Neural progenitor cell (in vitro differentiated cells): ENCODE data around the gene GALNT2. TPM values are rescaled to one million over a fixed set of nuclear protein-coding genes. Genes with fewer than 3 reads are reported as not detected.

Experiments
- DNase-seq: peaks from one replicate; pipeline ENCODE4 v3.0.0-alpha.2; 2016; ENCODE audit warnings: low spot score
- H2AFZ ChIP-seq: fragments of 200-600 bp; sonication (generic); replicated peaks from 2 replicates; pipeline ENCODE4 v1.6.1; 2016; ENCODE audit warnings: antibody characterized with exemption
- H3F3A ChIP-seq: fragments of 200-600 bp; sonication (generic); 2 replicates; pipeline ENCODE4 v1.6.1; 2016; ENCODE audit warnings: antibody characterized with exemption, low read depth
- H3K27ac ChIP-seq: fragments of 200-600 bp; sonication (generic); 2 replicates; pipeline ENCODE4 v1.5.1; 2016; ENCODE audit warnings: mild to moderate bottlenecking
- H3K27me3 ChIP-seq: fragments of 200-600 bp; sonication (generic); 2 replicates; pipeline ENCODE4 v1.6.1; 2016; ENCODE audit warnings: mild to moderate bottlenecking, moderate library complexity
- H3K36me3 ChIP-seq: fragments of 200-600 bp; sonication (generic); 2 replicates; pipeline ENCODE4 v1.5.1; 2016
- H3K4me1 ChIP-seq: fragments of 200-600 bp; sonication (generic); 2 replicates; pipeline ENCODE4 v1.6.1; 2016; ENCODE audit warnings: mixed run types
- H3K4me2 ChIP-seq: fragments of 200-600 bp; sonication (generic); 2 replicates; pipeline ENCODE4 v1.6.1; 2016
- H3K4me3 ChIP-seq: fragments of 200-600 bp; sonication (generic); 2 replicates; pipeline ENCODE4 v1.5.1; 2016
- H3K79me2 ChIP-seq: fragments of 200-600 bp; sonication (generic); 2 replicates; pipeline ENCODE4 v1.6.1; 2016; ENCODE audit warnings: low read depth
- H3K9ac ChIP-seq: fragments of 200-600 bp; sonication (generic); 2 replicates; pipeline ENCODE4 v1.6.1; 2016
- H3K9me3 ChIP-seq: fragments of 200-600 bp; sonication (generic); 2 replicates; pipeline ENCODE4 v1.5.1; 2016; ENCODE audit warnings: low read depth
- H4K20me1 ChIP-seq: fragments of 200-600 bp; sonication (generic); 2 replicates; pipeline ENCODE4 v1.6.1; 2016; ENCODE audit warnings: low read depth
- H3K27ac Mint-ChIP-seq: 3 replicates; pipeline ENCODE4 v1.8.0; 2021; ENCODE audit warnings: mixed read lengths
- H3K27me3 Mint-ChIP-seq: 2 replicates; pipeline ENCODE4 v1.8.0; 2022; ENCODE audit warnings: low read depth, mild to moderate bottlenecking, inconsistent platforms, moderate library complexity, mixed read lengths; ENCODE audit not compliant: insufficient read depth
- H3K36me3 Mint-ChIP-seq: 3 replicates; pipeline ENCODE4 v1.8.0; 2021; ENCODE audit warnings: mixed read lengths
- H3K4me1 Mint-ChIP-seq: 3 replicates; pipeline ENCODE4 v1.8.0; 2021; ENCODE audit warnings: mixed read lengths
- H3K4me3 Mint-ChIP-seq: 3 replicates; pipeline ENCODE4 v1.8.0; 2021; ENCODE audit warnings: mild to moderate bottlenecking, moderate library complexity, mixed read lengths
- H3K9me3 Mint-ChIP-seq: 3 replicates; pipeline ENCODE4 v1.8.0; 2020; ENCODE audit warnings: mixed read lengths
- EZH2 ChIP-seq: fragments of 200-600 bp; sonication (generic); IDR thresholded peaks from 2 replicates; pipeline ENCODE4 v1.6.1; 2017; ENCODE audit warnings: antibody characterized with exemption, mild to moderate bottlenecking, moderate library complexity
- EZH2phosphoT487 ChIP-seq: fragments of 200-600 bp; sonication (generic); IDR thresholded peaks from 2 replicates; pipeline ENCODE4 v1.6.1; 2017; ENCODE audit warnings: antibody characterized with exemption
- total RNA-seq: library from RNA; depleted of rRNA; stranded (reverse); fragments of >200 nt; gene quantifications from 2 replicates; pipeline ENCODE4 v1.2.3, GENCODE V29; 2015; ENCODE audit warnings: low replicate concordance
- TF ChIP-seq, protein P1 (sequence below): fragments of 200-600 bp; sonication (generic); IDR thresholded peaks from 2 replicates; pipeline ENCODE4 v1.5.1; 2017; ENCODE audit warnings: antibody characterized with exemption, mild to moderate bottlenecking

GALNT2 gene
- total RNA-seq, 1 donor from 2014 or later = 37.6 TPM

DNA sequence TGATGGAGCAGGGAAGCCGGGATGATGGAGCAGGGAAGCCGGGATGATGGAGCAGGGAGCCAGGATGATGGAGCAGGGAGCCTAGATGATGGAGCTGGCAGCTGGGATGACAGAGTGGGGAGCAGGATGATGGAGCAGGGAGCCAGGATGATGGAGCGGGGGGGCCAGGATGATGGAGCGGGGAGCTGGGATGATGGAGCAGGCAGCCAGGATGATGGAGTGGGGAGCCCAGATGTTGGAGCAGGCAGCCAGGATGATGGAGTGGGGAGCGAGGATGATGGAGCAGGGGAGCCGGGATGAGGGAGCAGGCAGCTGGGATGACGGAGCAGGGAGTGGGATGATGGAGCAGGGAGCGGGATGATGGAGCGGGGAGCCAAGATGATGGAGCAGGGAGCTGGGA lies 16.0 kb downstream of the GALNT2 start:
- H3K27me3 Mint-ChIP-seq = peaks cover 8% of the 10 kb centered on the region

DNA sequence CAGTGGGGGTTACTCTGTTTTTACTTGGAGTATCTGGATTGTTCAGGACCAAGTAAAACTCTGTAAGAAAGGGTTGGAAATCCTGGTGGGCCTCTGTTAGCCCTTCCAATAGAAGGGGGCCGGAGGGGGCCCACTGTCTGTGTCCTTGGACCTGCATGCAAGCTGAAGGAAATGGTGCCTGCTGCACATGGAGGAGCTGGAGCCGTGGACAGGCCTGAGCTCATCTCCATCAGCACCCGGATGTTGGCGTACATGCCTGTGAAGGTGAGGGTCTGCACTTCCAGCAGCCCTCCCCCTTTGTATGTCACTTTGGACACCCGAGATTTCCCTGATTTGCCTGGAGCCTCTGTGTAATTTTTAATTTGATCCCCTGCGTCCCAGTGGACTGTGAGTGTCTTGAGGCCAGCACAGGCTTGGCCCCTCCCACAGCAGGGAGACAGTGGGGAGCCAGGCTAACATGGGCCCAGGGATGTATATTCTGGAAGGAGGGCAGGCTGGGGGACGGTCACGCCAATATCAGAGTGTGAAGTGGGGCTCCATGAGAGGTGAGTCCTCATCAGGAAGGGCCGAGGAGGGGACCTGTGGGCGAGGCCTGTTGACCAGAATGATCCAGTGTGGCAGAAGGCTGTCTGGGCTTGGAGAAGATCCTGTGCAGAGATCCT lies 16.8 kb downstream of the GALNT2 start:
- TF ChIP-seq EZH2phosphoT487 (no peak), EZH2 (no peak)
- TF ChIP-seq, protein P1, sequence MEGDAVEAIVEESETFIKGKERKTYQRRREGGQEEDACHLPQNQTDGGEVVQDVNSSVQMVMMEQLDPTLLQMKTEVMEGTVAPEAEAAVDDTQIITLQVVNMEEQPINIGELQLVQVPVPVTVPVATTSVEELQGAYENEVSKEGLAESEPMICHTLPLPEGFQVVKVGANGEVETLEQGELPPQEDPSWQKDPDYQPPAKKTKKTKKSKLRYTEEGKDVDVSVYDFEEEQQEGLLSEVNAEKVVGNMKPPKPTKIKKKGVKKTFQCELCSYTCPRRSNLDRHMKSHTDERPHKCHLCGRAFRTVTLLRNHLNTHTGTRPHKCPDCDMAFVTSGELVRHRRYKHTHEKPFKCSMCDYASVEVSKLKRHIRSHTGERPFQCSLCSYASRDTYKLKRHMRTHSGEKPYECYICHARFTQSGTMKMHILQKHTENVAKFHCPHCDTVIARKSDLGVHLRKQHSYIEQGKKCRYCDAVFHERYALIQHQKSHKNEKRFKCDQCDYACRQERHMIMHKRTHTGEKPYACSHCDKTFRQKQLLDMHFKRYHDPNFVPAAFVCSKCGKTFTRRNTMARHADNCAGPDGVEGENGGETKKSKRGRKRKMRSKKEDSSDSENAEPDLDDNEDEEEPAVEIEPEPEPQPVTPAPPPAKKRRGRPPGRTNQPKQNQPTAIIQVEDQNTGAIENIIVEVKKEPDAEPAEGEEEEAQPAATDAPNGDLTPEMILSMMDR = no peak
- H3K4me1 Mint-ChIP-seq = peaks cover 53% of the 10 kb centered on the region

More for the DNA sequence above, 16.0 kb downstream of the GALNT2 start:
- Histone ChIP-seq H4K20me1 (peaks cover 73% of the 10 kb centered on the region), H3K27me3 (no peaks in the 10 kb centered on the region), H2AFZ (no peak overlapping the region), H3K4me3 (no peak overlapping the region), H3K79me2 (peaks cover 91% of the 10 kb centered on the region), H3K36me3 (no peaks in the 10 kb centered on the region), H3F3A (no peaks in the 10 kb centered on the region), H3K9me3 (no peaks in the 10 kb centered on the region), H3K4me1 (peaks cover 13% of the 10 kb centered on the region), H3K9ac (no peak overlapping the region), H3K4me2 (no peak overlapping the region), H3K27ac (no peak overlapping the region)
- peak overlapping the region; percentile 11 for H3K27ac Mint-ChIP-seq
- TF ChIP-seq EZH2 = no peak
- TF ChIP-seq, protein P1 = no peak
- no peak for TF ChIP-seq EZH2phosphoT487
- DNase-seq = no peak
- H3K36me3 Mint-ChIP-seq = peaks cover 16% of the 10 kb centered on the region
- peak overlapping the region; percentile 1 for H3K4me3 Mint-ChIP-seq
- H3K9me3 Mint-ChIP-seq = peaks cover 8% of the 10 kb centered on the region
- peaks cover 55% of the 10 kb centered on the region for H3K4me1 Mint-ChIP-seq

DNA sequence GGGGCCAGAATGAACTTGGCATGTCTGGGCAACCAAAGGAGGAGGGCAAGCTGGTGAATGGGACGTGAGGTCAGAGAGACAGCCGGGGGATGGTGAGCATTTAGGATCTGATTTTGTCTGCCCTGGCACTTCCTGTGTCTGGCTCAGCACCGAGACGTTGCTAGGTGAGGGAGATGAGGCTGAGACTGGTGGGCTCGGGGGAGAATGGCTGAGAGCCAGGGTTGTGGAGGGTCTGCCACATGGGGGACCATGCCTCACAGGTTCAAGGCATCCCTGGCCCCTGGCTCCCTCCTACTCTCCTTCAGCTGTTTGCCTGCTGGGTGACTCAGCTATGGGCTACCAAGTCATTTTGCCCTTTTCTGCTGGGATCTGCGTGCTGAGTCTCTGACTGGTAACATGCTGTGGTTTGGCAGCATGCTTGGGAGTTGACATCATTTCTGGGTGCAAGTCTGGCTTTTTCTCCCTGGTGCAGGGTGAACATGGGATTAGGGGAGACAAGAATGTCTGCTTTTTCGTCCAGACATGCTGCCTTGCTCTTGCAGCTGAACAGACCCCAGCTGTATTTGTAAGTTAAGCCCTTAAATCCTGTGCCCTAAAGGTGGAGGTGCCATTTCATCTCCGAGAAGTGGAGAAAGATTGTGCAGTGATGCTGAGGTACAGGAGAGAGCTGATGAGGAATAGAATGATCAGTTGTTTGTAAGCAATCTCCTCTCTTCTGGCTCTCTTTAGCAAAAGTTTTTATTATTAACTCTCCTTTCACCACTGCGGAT lies 17.6 kb downstream of the GALNT2 start:
- no peak overlapping the region for H3K27ac ChIP-seq
- H3K4me2 ChIP-seq = no peak overlapping the region
- peaks cover 4% of the 10 kb centered on the region for H3K4me1 ChIP-seq
- TF ChIP-seq EZH2phosphoT487 (no peak), EZH2 (no peak)
- TF ChIP-seq, protein P1 = no peak
- no peaks in the 10 kb centered on the region for H3K36me3 ChIP-seq
- H3K4me1 Mint-ChIP-seq = peaks cover 46% of the 10 kb centered on the region
- no peaks in the 10 kb centered on the region for H3K27me3 ChIP-seq
- no peak overlapping the region for H3K9ac ChIP-seq
- no peak overlapping the region for H3K4me3 Mint-ChIP-seq
- H4K20me1 ChIP-seq = peaks cover 60% of the 10 kb centered on the region
- peaks cover 8% of the 10 kb centered on the region for H3K27me3 Mint-ChIP-seq
- no peak overlapping the region for H2AFZ ChIP-seq
- H3F3A ChIP-seq = no peaks in the 10 kb centered on the region
- DNase-seq = no peak
- peaks cover 85% of the 10 kb centered on the region for H3K79me2 ChIP-seq
- peaks cover 8% of the 10 kb centered on the region for H3K9me3 Mint-ChIP-seq
- H3K9me3 ChIP-seq = no peaks in the 10 kb centered on the region
- peaks cover 20% of the 10 kb centered on the region for H3K36me3 Mint-ChIP-seq
- H3K4me3 ChIP-seq = no peak overlapping the region
- H3K27ac Mint-ChIP-seq = no peak overlapping the region

More for the DNA sequence above, 16.8 kb downstream of the GALNT2 start:
- Histone ChIP-seq H3K4me1 (peaks cover 10% of the 10 kb centered on the region), H2AFZ (no peak overlapping the region), H3K9ac (no peak overlapping the region), H3K4me3 (no peak overlapping the region), H3K27ac (no peak overlapping the region), H3F3A (no peaks in the 10 kb centered on the region), H3K27me3 (no peaks in the 10 kb centered on the region), H3K9me3 (no peaks in the 10 kb centered on the region), H3K36me3 (no peaks in the 10 kb centered on the region), H3K79me2 (peaks cover 88% of the 10 kb centered on the region), H4K20me1 (peaks cover 67% of the 10 kb centered on the region), H3K4me2 (no peak overlapping the region)
- Mint-ChIP-seq H3K27ac (no peak overlapping the region), H3K36me3 (peaks cover 17% of the 10 kb centered on the region), H3K9me3 (peaks cover 8% of the 10 kb centered on the region), H3K4me3 (no peak overlapping the region), H3K27me3 (peaks cover 8% of the 10 kb centered on the region)
- no peak for DNase-seq
